HCT116 (cell line): ENCODE data around the gene FCER2. TPM values are rescaled to one million over a fixed set of nuclear protein-coding genes. Genes with fewer than 3 reads are reported as not detected.

Source experiments
- ATAC-seq: fragments of 200-7000 bp; cut with Tn5 transposase; 2 replicates; pipeline ENCODE4 v1.9.1; 2020; ENCODE audit warnings: mild to moderate bottlenecking, moderate library complexity
- BruUV-seq: library from RNA; stranded (reverse); fragments of 400-500 nt; replicated peaks from 2 replicates; lab custom pipeline; 2021; lab: Mats Ljungman, UMichigan
- CTCF ChIA-PET: fragments of 300-600 bp; sonication (Branson Sonifier 250); formaldehyde crosslinking; loops from one replicate; lab custom pipeline; 2021; ENCODE audit warnings: antibody characterized with exemption; lab: Charles Lee
- POLR2A ChIA-PET: fragments of 300-600, 350-600 bp; sonication (Branson Sonifier 250); formaldehyde crosslinking; loops from one replicate; lab custom pipeline; 2021; ENCODE audit warnings: antibody characterized with exemption; lab: Charles Lee
- RAD21 ChIA-PET, 2 experiments: fragments of 300-600 bp; sonication (Branson Sonifier 250); formaldehyde crosslinking; loops; one replicate each; lab custom pipeline; 2023; ENCODE audit warnings: low total read pairs in 2 of 2; ENCODE audit not compliant: uncharacterized antibody in 2 of 2, unreplicated experiment in 2 of 2, low non-redundant PET in 1 of 2; lab: Charles Lee
- DNase-seq: peaks from one replicate; pipeline ENCODE4 v3.0.0-alpha.2; 2010; ENCODE audit warnings: low read depth, low spot score
- H2AFZ ChIP-seq: fragments of 200-600 bp; shearing (Covaris generic), sonication (generic); 2 replicates; pipeline ENCODE4 v1.6.1; 2017; ENCODE audit warnings: low read depth, mixed run types, mixed read lengths, antibody characterized with exemption, low read length; ENCODE audit not compliant: poor library complexity, severe bottlenecking
- H3K27ac ChIP-seq: 2 replicates; pipeline ENCODE4 v1.5.1; 2012; ENCODE audit warnings: low read depth, low read length
- H3K27me3 ChIP-seq: fragments of 200-600 bp; sonication (generic); 2 replicates; pipeline ENCODE4 v1.6.1; 2016; ENCODE audit warnings: mixed run types, low read length, mixed read lengths; ENCODE audit not compliant: insufficient read depth
- H3K36me3 ChIP-seq, 2 experiments: fragments of 200-500 bp in 1 of 2; fragments of 200-600 bp in 1 of 2; sonication (Bioruptor generic) in 1 of 2; sonication (generic) in 1 of 2; 2 replicates each; pipeline versions ENCODE4 v1.5.1 to v1.6.1; 2014 to 2016; ENCODE audit warnings: low read length in 2 of 2, inconsistent platforms in 1 of 2, mixed read lengths in 1 of 2, mixed run types in 1 of 2; ENCODE audit not compliant: insufficient read depth in 2 of 2, control insufficient read depth in 1 of 2
- H3K4me1 ChIP-seq, 2 experiments: fragments of 200-600 bp in 1 of 2; sonication (generic) in 1 of 2; 2 replicates each; pipeline versions ENCODE4 v1.5.1 to v1.6.1; 2012 to 2017; ENCODE audit warnings: low read length in 2 of 2, inconsistent platforms in 1 of 2, mild to moderate bottlenecking in 1 of 2, mixed read lengths in 1 of 2, mixed run types in 1 of 2, moderate library complexity in 1 of 2; ENCODE audit not compliant: insufficient read depth in 2 of 2, control insufficient read depth in 1 of 2
- H3K4me2 ChIP-seq: fragments of 200-600 bp; sonication (generic); 2 replicates; pipeline ENCODE4 v1.6.1; 2017; ENCODE audit warnings: mixed run types, low read length, mixed read lengths
- H3K4me3 ChIP-seq, 2 experiments: fragments of 200-600 bp in 1 of 2; sonication (generic) in 1 of 2; replicated peaks in 1 of 2; 2 replicates each; pipeline ENCODE4 v1.5.1; 2011 to 2016; ENCODE audit warnings: low read length in 2 of 2, control low read depth in 1 of 2, low read depth in 1 of 2, mild to moderate bottlenecking in 1 of 2, mixed read lengths in 1 of 2, mixed run types in 1 of 2
- H3K79me2 ChIP-seq: fragments of 200-600 bp; sonication (generic); 2 replicates; pipeline ENCODE4 v1.6.1; 2017; ENCODE audit warnings: mild to moderate bottlenecking, mixed run types, low read length, moderate library complexity, mixed read lengths; ENCODE audit not compliant: insufficient read depth
- H3K9ac ChIP-seq: fragments of 200-600 bp; sonication (generic); 2 replicates; pipeline ENCODE4 v1.6.1; 2016; ENCODE audit warnings: low read length, mixed read lengths
- H3K9me2 ChIP-seq: fragments of 200-600 bp; sonication (generic), shearing (Covaris generic); 2 replicates; pipeline ENCODE4 v1.6.1; 2017; ENCODE audit warnings: mixed run types, mild to moderate bottlenecking, moderate library complexity; ENCODE audit not compliant: insufficient read depth
- H3K9me3 ChIP-seq, 2 experiments: fragments of 200-500 bp in 1 of 2; fragments of 200-600 bp in 1 of 2; sonication (Bioruptor generic) in 1 of 2; sonication (generic) in 1 of 2; 2 replicates each; pipeline ENCODE4 v1.6.1; 2014 to 2017; ENCODE audit warnings: low read length in 2 of 2, mixed read lengths in 2 of 2, inconsistent platforms in 1 of 2, low read depth in 1 of 2, mild to moderate bottlenecking in 1 of 2, mixed run types in 1 of 2, moderate library complexity in 1 of 2; ENCODE audit not compliant: control insufficient read depth in 1 of 2, insufficient read depth in 1 of 2
- H4K20me1 ChIP-seq: fragments of 200-600 bp; sonication (generic), shearing (Covaris generic); 2 replicates; pipeline ENCODE4 v1.6.1; 2017; ENCODE audit warnings: mixed run types, mild to moderate bottlenecking, moderate library complexity; ENCODE audit not compliant: insufficient read depth
- CBX3 ChIP-seq: IDR thresholded peaks from 2 replicates; pipeline ENCODE4 v1.6.1; 2012; ENCODE audit warnings: low read depth
- CEBPB ChIP-seq: IDR thresholded peaks from 2 replicates; pipeline ENCODE4 v1.6.1; 2012; ENCODE audit warnings: low read depth
- CTCF ChIP-seq, 3 experiments: fragments of 200-600 bp in 1 of 3; sonication (generic) in 1 of 3; IDR thresholded peaks in 2 of 3; conservative IDR thresholded peaks in 1 of 3; 2 replicates each; pipeline ENCODE4 v1.5.1; 2012 to 2017; ENCODE audit warnings: low read depth in 2 of 3, low read length in 2 of 3, antibody characterized with exemption in 1 of 3, borderline replicate concordance in 1 of 3, control low read depth in 1 of 3, mild to moderate bottlenecking in 1 of 3, mixed read lengths in 1 of 3, mixed run types in 1 of 3, moderate library complexity in 1 of 3; ENCODE audit not compliant: insufficient read depth in 1 of 3
- ELF1 ChIP-seq: IDR thresholded peaks from 2 replicates; pipeline ENCODE4 v1.6.1; 2012; ENCODE audit warnings: low read depth, borderline replicate concordance
- EZH2 ChIP-seq: fragments of 200-600 bp; sonication (generic); IDR thresholded peaks from 2 replicates; pipeline ENCODE4 v1.6.1; 2017; ENCODE audit warnings: antibody characterized with exemption, mixed run types
- EZH2phosphoT487 ChIP-seq: fragments of 200-600 bp; IDR thresholded peaks from 2 replicates; pipeline ENCODE4 v1.6.1; 2018; ENCODE audit warnings: antibody characterized with exemption, borderline replicate concordance
- FOSL1 ChIP-seq: IDR thresholded peaks from 2 replicates; pipeline ENCODE4 v1.6.1; 2012; ENCODE audit warnings: low read depth
- MAX ChIP-seq: IDR thresholded peaks from 2 replicates; pipeline ENCODE4 v1.6.1; 2012
- POLR2A ChIP-seq: IDR thresholded peaks from 2 replicates; pipeline ENCODE4 v1.7.0; 2011; ENCODE audit warnings: borderline replicate concordance; ENCODE audit not compliant: insufficient read depth, insufficient read length; ENCODE audit errors: extremely low read depth
- POLR2AphosphoS5 ChIP-seq: IDR thresholded peaks from 2 replicates; pipeline ENCODE4 v1.6.1; 2011; ENCODE audit warnings: mild to moderate bottlenecking, low read depth, low read length, moderate library complexity
- RAD21 ChIP-seq: IDR thresholded peaks from 2 replicates; pipeline ENCODE4 v1.6.1; 2012; ENCODE audit warnings: low read depth, mild to moderate bottlenecking
- REST ChIP-seq: IDR thresholded peaks from 2 replicates; pipeline ENCODE4 v1.6.1; 2012; ENCODE audit warnings: low read depth
- SIN3A ChIP-seq: IDR thresholded peaks from 2 replicates; pipeline ENCODE4 v1.6.1; 2012; ENCODE audit warnings: low read depth
- TCF7L2 ChIP-seq: IDR thresholded peaks from 2 replicates; pipeline ENCODE4 v1.7.0; 2011; ENCODE audit warnings: borderline replicate concordance, inconsistent platforms; ENCODE audit not compliant: insufficient read depth, insufficient read length; ENCODE audit errors: extremely low read depth
- YY1 ChIP-seq: IDR thresholded peaks from 2 replicates; pipeline ENCODE4 v1.6.1; 2011; ENCODE audit warnings: low read length, low read depth, moderate library complexity, mild to moderate bottlenecking; ENCODE audit not compliant: insufficient replicate concordance; ENCODE audit errors: extremely low read depth
- ZBTB33 ChIP-seq: IDR thresholded peaks from 2 replicates; pipeline ENCODE4 v1.6.1; 2011; ENCODE audit warnings: mild to moderate bottlenecking, low read length, moderate library complexity; ENCODE audit not compliant: insufficient replicate concordance; ENCODE audit errors: extremely low read depth
- ZFX ChIP-seq: fragments of 450-650 bp; IDR thresholded peaks from 2 replicates; pipeline ENCODE4 v1.6.1; 2017
- ZNF274 ChIP-seq: fragments of 200-500 bp; sonication (Bioruptor generic); IDR thresholded peaks from 2 replicates; pipeline ENCODE4 v1.6.1; 2014; ENCODE audit warnings: mild to moderate bottlenecking, low read depth, low read length, inconsistent platforms
- intact Hi-C: fragments of 100-400 bp; cut with micrococcal nuclease; formaldehyde crosslinking; loops from 2 replicates; pipeline ENCODE4 v1.10.0; 2022
- total RNA-seq: library from RNA; stranded (reverse); gene quantifications from one replicate; pipeline ENCODE4 v1.2.1, GENCODE V29; 2021; ENCODE audit not compliant: unreplicated experiment
- TF ChIP-seq, protein P1 (sequence below): IDR thresholded peaks from 2 replicates; pipeline ENCODE4 v1.6.1; 2012

The FCER2 gene
- total RNA-seq, 1 experiment from 2014 or later: 0.20 TPM

DNA sequence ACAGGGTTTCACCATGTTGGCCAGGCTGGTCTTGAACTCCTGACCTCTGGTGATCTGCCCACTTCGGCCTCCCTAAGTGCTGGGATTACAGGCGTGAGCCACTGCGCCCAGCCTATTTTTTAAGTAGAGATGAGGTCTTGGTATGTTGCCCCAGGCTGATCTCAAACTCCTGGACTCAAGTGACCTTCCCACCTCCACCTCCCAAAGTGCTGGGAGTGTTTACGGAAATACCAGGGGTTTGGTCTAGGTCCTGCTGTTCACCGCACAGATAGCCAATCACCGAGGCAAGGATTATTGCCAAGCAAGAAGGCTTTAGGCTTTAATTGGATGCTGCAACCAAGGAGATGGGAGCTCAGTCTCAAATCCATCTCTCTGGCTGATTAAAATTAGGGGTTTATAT, 18.4 kb upstream of the FCER2 start:
- TF ChIP-seq FOSL1 (no peak), REST (no peak), CEBPB (no peak), SIN3A (no peak), EZH2phosphoT487 (no peak), EZH2 (no peak), RAD21 (no peak), POLR2A (no peak), ELF1 (no peak), CTCF (IDR thresholded peaks at IDR 0.05 in 2 of 3, conservative IDR thresholded peaks at IDR 0.05 in 1 of 3; ENCODE audit: borderline replicate concordance in 1 of 3, insufficient read depth in 1 of 3, low read depth in 2 of 3, low read length in 2 of 3) (no peak), MAX (no peak), ZFX (no peak), YY1 (no peak), POLR2AphosphoS5 (no peak), ZBTB33 (no peak), CBX3 (no peak), TCF7L2 (no peak), ZNF274 (no peak)
- TF ChIP-seq, protein P1, sequence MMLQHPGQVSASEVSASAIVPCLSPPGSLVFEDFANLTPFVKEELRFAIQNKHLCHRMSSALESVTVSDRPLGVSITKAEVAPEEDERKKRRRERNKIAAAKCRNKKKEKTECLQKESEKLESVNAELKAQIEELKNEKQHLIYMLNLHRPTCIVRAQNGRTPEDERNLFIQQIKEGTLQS: no peak
- H3K27me3 ChIP-seq: no peaks in the 10 kb centered on the region
- no peaks in the 10 kb centered on the region for H3K9me2 ChIP-seq
- POLR2A ChIA-PET: no interaction called here
- no peak overlapping the region for H3K4me2 ChIP-seq
- no peak overlapping the region for H3K9ac ChIP-seq
- no peak for ATAC-seq
- peaks cover 0 to 7% of the 10 kb centered on the region in 2 experiments; a peak in 1 of 4 replicates for H3K9me3 ChIP-seq
- no peaks in the 10 kb centered on the region for H4K20me1 ChIP-seq
- no peaks in the 10 kb centered on the region for H3K36me3 ChIP-seq
- intact Hi-C loops: no loop called here
- BruUV-seq: no TSS peak
- H3K4me1 ChIP-seq: no peaks in the 10 kb centered on the region
- CTCF ChIA-PET: no interaction called here
- H3K4me3 ChIP-seq: no peak overlapping the region
- RAD21 ChIA-PET: no interaction called here
- no peak for DNase-seq
- no peak overlapping the region for H2AFZ ChIP-seq
- H3K27ac ChIP-seq: no peak overlapping the region
- no peaks in the 10 kb centered on the region for H3K79me2 ChIP-seq
